NB4 (cell line): Measurements from ENCODE around the gene ZFP62.

Experiments
- DNase-seq: peaks from one replicate; pipeline ENCODE4 v3.0.0; 2010; ENCODE audit warnings: low read depth
- H3K4me3 ChIP-seq: one replicate; pipeline ENCODE4 v1.5.1; 2011; ENCODE audit warnings: mild to moderate bottlenecking, low read depth, low read length, moderate library complexity
- CTCF ChIP-seq: IDR thresholded peaks from one replicate; pipeline ENCODE4 v1.5.1; 2012; ENCODE audit warnings: low read depth, low read length
- MYC ChIP-seq: IDR thresholded peaks from 2 replicates; pipeline ENCODE4 v1.6.1; 2011; ENCODE audit warnings: low read depth, low read length
- POLR2A ChIP-seq: IDR thresholded peaks from 2 replicates; pipeline ENCODE4 v1.6.1; 2011; ENCODE audit warnings: mild to moderate bottlenecking; ENCODE audit not compliant: insufficient read length; ENCODE audit errors: extremely low read depth
- TF ChIP-seq, protein P1 (sequence below): IDR thresholded peaks from 2 replicates; pipeline ENCODE4 v1.6.1; 2011; ENCODE audit warnings: low read depth, low read length

The ZFP62 gene

GRCh38 chr5:180858586-180858985 is 2.5 kb downstream of the ZFP62 start:
- no peak for TF ChIP-seq CTCF
- TF ChIP-seq POLR2A = no peak
- no peak for TF ChIP-seq MYC
- TF ChIP-seq, protein P1, sequence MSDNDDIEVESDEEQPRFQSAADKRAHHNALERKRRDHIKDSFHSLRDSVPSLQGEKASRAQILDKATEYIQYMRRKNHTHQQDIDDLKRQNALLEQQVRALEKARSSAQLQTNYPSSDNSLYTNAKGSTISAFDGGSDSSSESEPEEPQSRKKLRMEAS = no peak
- no peak for DNase-seq
- H3K4me3 ChIP-seq = no peak overlapping the region

- H3K4me3 ChIP-seq = no peak overlapping the region
- TF ChIP-seq, protein P1 = no peak
- TF ChIP-seq CTCF = no peak
- TF ChIP-seq MYC = no peak
- TF ChIP-seq POLR2A = no peak
- no peak for DNase-seq
Measured at GRCh38 chr5:180853848-180854176, 7.3 kb downstream of the ZFP62 start.

GRCh38 chr5:180853121-180853847 is 7.8 kb downstream of the ZFP62 start:
- DNase-seq = no peak
- no peak overlapping the region for H3K4me3 ChIP-seq

DNA sequence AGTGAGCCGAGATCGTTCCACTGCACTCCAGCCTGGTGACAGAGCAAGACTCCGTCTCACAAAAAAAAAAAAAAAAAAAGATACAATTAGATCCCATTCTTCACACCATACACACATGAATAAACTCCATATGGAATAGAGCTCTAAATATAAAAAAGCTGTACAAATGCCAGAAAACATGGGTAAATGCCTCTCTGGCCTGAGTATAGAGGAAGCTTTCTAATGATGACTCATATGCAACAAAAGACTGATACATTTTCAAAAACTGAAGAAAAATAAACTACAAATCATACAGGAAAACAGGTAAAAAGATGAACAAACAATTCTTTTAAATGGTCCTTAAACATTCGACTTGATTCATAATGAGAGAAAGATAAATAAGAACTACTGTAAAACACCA is 8.6 kb downstream of the ZFP62 start:
- TF ChIP-seq MYC (no peak), POLR2A (no peak), CTCF (no peak)
- TF ChIP-seq, protein P1 = no peak
- H3K4me3 ChIP-seq = no peak overlapping the region
- DNase-seq = no peak

More at GRCh38 chr5:180853121-180853847, 7.8 kb downstream of the ZFP62 start:
- TF ChIP-seq MYC (no peak), CTCF (no peak), POLR2A (no peak)
- TF ChIP-seq, protein P1 = no peak

- TF ChIP-seq MYC = no peak
- no peak for TF ChIP-seq POLR2A
- TF ChIP-seq CTCF = no peak
- TF ChIP-seq, protein P1 = no peak
- DNase-seq = no peak
- no peak overlapping the region for H3K4me3 ChIP-seq
Measured at GRCh38 chr5:180850434-180851078, 10.5 kb downstream of the ZFP62 start.
